Activated CD4-positive, alpha-beta T cell treated with anti-CD3 and anti-CD28 coated beads for 24 hours (primary cell): ENCODE data around the gene EPOP.
"Not testable (repeated sequence)": the region's sequence is repeated elsewhere in the genome, so short reads cannot be mapped to it uniquely, and the experiment has no call there.

Source experiments
- DNase-seq, 2 donors: peaks; one replicate each; pipeline ENCODE4 v3.0.0-alpha.2; 2020; ENCODE audit warnings: low read depth in 2 of 2

The EPOP gene

DNA sequence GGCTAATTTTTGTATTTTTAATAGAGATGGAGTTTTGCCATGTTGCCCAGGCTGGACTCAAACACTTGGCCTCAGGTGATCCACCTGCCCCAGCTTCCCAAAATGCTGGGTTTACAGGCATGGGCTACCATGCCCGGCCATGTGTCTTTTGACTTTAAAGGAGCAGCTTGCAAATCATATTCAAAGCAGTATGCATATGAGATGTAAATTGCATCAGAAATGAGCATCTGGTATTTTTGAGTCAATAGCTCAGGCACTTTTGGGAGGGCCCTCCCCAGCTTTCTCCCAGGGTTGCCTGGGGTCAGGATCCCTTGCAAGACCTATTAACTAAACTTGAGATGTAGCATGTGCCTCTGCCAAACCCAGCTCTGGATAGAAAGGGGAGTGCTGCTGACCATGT, 21.5 kb downstream of the EPOP start:
- DNase-seq: no peak

GRCh38 chr17:38650653-38651173, 24.0 kb downstream of the EPOP start:
- not testable (repeated sequence) for DNase-seq

- no peak for DNase-seq
These were observed 36.8 kb downstream of the EPOP start for GRCh38 chr17:38637951-38638350.

DNA sequence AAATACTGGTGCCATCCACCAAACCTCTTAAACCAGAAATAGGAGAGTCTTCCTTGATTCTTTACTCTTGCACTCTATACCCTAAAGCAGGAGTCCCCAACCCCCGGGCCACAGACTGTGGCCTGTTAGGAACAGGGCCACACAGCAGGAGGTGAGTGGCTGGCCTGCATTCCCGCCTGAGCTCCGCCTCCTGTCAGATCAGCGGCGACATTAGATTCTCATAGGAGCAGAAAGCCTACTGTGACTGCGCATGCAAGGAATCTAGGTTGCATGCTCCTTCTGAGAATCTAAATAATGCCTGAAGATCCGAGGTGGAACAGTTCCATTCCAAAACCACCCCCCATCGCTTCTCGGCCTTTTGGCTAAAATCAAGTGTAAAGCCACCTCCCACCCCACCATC, 38.7 kb downstream of the EPOP start:
- no peak for DNase-seq

GRCh38 chr17:38632334-38632733, 42.4 kb downstream of the EPOP start:
- DNase-seq: no peak

GRCh38 chr17:38628441-38628840, 46.3 kb downstream of the EPOP start:
- DNase-seq: no peak

DNA sequence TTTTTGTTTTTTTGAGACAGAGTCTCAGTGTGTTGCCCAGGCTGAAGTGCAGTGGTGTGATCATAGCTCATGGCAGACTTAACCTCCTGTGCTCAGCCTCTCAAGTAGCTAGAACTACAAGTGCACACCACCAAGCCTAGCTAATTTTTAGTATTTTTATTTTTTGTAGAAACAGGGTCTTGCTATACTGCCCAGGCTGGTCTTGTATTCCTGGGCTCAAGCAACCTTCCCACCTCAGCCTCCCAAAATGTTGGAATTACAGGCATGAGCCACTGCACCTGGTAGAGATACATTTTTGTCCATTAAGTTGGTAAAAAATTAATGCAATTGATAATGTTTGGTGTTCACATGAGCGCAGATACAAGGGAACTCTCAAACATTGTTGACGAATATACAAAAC, 46.8 kb downstream of the EPOP start:
- no peak for DNase-seq

- not testable (repeated sequence) for DNase-seq
These were observed 48.0 kb downstream of the EPOP start for GRCh38 chr17:38626606-38627226.

GRCh38 chr17:38625482-38625881, 49.3 kb downstream of the EPOP start:
- no peak for DNase-seq

DNA sequence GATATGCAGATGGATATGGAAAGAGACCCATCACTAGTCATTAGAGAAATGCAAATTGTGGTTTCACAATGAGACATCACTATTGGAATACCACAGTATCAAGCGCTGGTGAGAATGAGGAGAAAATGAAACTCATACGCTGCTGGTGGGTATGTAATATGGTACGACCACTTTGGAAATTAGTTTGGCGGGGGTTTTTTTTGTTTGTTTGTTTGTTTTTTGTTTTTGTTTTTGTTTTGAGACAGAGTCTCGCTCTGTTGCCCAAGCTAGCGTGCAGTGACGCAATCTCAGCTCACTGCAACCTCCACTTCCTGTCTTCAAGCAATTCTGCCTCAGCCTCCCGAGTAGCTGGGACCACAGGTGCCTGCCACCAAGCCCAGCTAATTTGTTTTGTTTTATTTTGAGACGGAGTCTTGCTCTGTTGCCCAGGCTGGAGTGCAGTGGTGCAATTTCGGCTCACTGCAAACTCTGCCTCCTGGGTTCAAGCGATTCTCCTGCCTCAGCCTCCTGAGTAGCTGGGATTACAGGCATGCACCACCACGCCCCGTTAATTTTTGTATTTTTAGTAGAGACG, 49.9 kb downstream of the EPOP start:
- DNase-seq: not testable (repeated sequence)
